Right lobe of liver (tissue), 4 donors: Measurements from ENCODE around the gene IFFO2.

Experiments used
- CTCF ChIP-seq, 4 donors: fragments of 200-600 bp in 3 of 4; fragments of 450-650 bp in 1 of 4; IDR thresholded peaks; one replicate each; pipeline versions ENCODE4 v1.5.1 to v1.8.0; 2016 to 2022; ENCODE audit warnings: antibody characterized with exemption in 4 of 4, mild to moderate bottlenecking in 2 of 4
- POLR2A ChIP-seq: fragments of 450-650 bp; IDR thresholded peaks from one replicate; pipeline ENCODE4 v1.6.1; 2017; ENCODE audit warnings: antibody characterized with exemption, mild to moderate bottlenecking
- donor health status: DM: no; HTN: no; CAD: no.
- donor health status: DM: no; HTN: no; CAD: no.
- donor health status: DM: no; HTN: yes; CAD: no.

- TF ChIP-seq CTCF (IDR thresholded peaks at IDR 0.05) (no peak), POLR2A (no peak)
Observed at GRCh38 chr1:18903291-18903756, 53.2 kb downstream of the IFFO2 start.
